Breast epithelium (tissue), 4 donors: ENCODE measurements around the gene WDR37. TPM values are rescaled to one million over a fixed set of nuclear protein-coding genes. Genes with fewer than 3 reads are reported as not detected.
A peak's percentile ranks its signal among the peaks of the same experiment; 100 is the strongest.

Source experiments
- DNase-seq, 2 donors: peaks; one replicate each; pipeline ENCODE4 v3.0.0-alpha.2; 2019; ENCODE audit warnings: low spot score in 2 of 2
- H3K27ac ChIP-seq, 2 donors: fragments of 200-600 bp; sonication (generic) in 1 of 2; one replicate each; pipeline ENCODE4 v1.5.1; 2016 to 2019; ENCODE audit warnings: mild to moderate bottlenecking in 1 of 2
- H3K27me3 ChIP-seq, 2 donors: fragments of 200-600 bp; sonication (generic) in 1 of 2; one replicate each; pipeline versions ENCODE4 v1.5.1 to v1.6.0; 2017 to 2019; ENCODE audit warnings: control low read depth in 1 of 2, mild to moderate bottlenecking in 1 of 2
- H3K36me3 ChIP-seq: fragments of 200-600 bp; one replicate; pipeline ENCODE4 v1.5.1; 2019
- H3K4me1 ChIP-seq, 2 donors: fragments of 200-600 bp; sonication (generic); one replicate each; pipeline ENCODE4 v1.5.1; 2016 to 2019; ENCODE audit warnings: control low read depth in 1 of 2
- H3K4me3 ChIP-seq, 3 donors: fragments of 200-600 bp; sonication (generic); 1 replicate in 2 of 3; 2 replicates in 1 of 3; pipeline ENCODE4 v1.5.1; 2016 to 2019; ENCODE audit warnings: mild to moderate bottlenecking in 3 of 3, moderate library complexity in 2 of 3
- H3K9me3 ChIP-seq, 2 donors: fragments of 200-600 bp; sonication (generic) in 1 of 2; one replicate each; pipeline ENCODE4 v1.5.1; 2016 to 2019; ENCODE audit warnings: control low read depth in 1 of 2
- POLR2A ChIP-seq: fragments of 450-650 bp; IDR thresholded peaks from one replicate; pipeline ENCODE4 v1.6.1; 2016; ENCODE audit warnings: antibody characterized with exemption, mild to moderate bottlenecking, moderate library complexity
- POLR2AphosphoS5 ChIP-seq, 3 donors: sonication (generic); formaldehyde crosslinking; IDR thresholded peaks; one replicate each; pipeline ENCODE4 v1.6.1; 2017; ENCODE audit warnings: antibody characterized with exemption in 3 of 3
- intact Hi-C: fragments of 100-400 bp; cut with DNase I; formaldehyde crosslinking; loops from one replicate; pipeline ENCODE4 v1.15.1; 2023; ENCODE audit warnings: low total_unique reads
- total RNA-seq, 3 donors: library from RNA; depleted of rRNA; stranded (reverse); fragments of >200 nt; gene quantifications; one replicate each; pipeline ENCODE4 v1.1.0, GENCODE V29; 2016
- TF ChIP-seq, protein P1 (sequence below), 3 donors: fragments of 450-650 bp; IDR thresholded peaks; one replicate each; pipeline ENCODE4 v1.5.1; 2016 to 2017; ENCODE audit warnings: antibody characterized with exemption in 3 of 3, mild to moderate bottlenecking in 3 of 3, moderate library complexity in 3 of 3

The WDR37 gene
- total RNA-seq, 3 donors from 2014 or later, result 13.9 to 18.0 (median 14.4) TPM

DNA sequence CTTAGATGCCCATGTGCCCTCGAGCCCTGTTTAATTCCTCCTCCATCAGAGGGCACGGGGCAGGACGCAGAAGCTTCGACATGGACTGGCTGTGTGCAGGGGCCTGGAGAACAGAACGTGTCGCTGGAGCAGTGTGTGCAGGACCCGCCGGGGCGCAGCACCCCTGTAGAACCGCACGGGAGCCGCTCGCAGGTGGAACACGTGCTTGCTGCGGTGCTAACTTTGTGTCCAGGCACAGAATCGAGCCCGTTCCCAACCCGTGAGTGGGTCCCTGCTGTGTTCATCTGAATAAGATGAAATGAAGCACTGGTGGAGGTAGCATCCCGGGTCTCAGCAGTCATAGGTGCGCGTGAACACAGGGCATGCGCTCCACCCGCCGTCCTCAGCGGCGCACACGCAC lies 116.9 kb downstream of the WDR37 start:
- Histone ChIP-seq H3K9me3 (no peaks in the 10 kb centered on the region), H3K4me3 (no peak overlapping the region), H3K4me1 (no peaks in the 10 kb centered on the region), H3K36me3 (no peaks in the 10 kb centered on the region), H3K27me3 (no peaks in the 10 kb centered on the region), H3K27ac (no peak overlapping the region)
- TF ChIP-seq POLR2AphosphoS5 (IDR thresholded peaks at IDR 0.05) (no peak), POLR2A (no peak)
- TF ChIP-seq, protein P1, sequence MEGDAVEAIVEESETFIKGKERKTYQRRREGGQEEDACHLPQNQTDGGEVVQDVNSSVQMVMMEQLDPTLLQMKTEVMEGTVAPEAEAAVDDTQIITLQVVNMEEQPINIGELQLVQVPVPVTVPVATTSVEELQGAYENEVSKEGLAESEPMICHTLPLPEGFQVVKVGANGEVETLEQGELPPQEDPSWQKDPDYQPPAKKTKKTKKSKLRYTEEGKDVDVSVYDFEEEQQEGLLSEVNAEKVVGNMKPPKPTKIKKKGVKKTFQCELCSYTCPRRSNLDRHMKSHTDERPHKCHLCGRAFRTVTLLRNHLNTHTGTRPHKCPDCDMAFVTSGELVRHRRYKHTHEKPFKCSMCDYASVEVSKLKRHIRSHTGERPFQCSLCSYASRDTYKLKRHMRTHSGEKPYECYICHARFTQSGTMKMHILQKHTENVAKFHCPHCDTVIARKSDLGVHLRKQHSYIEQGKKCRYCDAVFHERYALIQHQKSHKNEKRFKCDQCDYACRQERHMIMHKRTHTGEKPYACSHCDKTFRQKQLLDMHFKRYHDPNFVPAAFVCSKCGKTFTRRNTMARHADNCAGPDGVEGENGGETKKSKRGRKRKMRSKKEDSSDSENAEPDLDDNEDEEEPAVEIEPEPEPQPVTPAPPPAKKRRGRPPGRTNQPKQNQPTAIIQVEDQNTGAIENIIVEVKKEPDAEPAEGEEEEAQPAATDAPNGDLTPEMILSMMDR (IDR thresholded peaks at IDR 0.05), result no peak
- intact Hi-C loops, result no loop called here
- DNase-seq, result peak in 1 of 2 donors; percentile 17

DNA sequence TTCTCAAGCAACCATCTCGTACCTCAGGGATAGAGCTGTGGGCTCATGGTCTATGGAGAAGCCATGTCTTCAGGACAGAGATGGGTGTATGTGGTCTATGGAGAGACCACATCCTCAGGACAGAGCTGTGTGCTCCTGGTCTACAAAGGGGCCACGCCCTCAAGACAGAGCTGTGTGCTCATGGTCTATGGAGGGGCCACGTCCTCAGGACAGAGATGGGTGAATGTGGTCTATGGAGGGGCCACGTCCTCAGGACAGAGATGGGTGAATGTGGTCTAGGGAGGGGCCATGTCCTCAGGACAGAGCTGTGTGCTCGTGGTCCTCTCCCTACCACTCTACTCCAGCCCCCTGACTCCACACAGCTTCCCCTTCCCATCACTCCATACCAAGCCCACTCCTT lies 117.8 kb downstream of the WDR37 start:
- Histone ChIP-seq H3K36me3 (no peaks in the 10 kb centered on the region), H3K9me3 (no peaks in the 10 kb centered on the region), H3K27me3 (no peaks in the 10 kb centered on the region), H3K27ac (no peak overlapping the region), H3K4me1 (no peaks in the 10 kb centered on the region), H3K4me3 (no peak overlapping the region)
- TF ChIP-seq, protein P1 (IDR thresholded peaks at IDR 0.05), result no peak
- TF ChIP-seq POLR2A (no peak), POLR2AphosphoS5 (IDR thresholded peaks at IDR 0.05) (no peak)
- intact Hi-C loops, result no loop called here
- peak in 1 of 2 donors; percentile 1 for DNase-seq

DNA sequence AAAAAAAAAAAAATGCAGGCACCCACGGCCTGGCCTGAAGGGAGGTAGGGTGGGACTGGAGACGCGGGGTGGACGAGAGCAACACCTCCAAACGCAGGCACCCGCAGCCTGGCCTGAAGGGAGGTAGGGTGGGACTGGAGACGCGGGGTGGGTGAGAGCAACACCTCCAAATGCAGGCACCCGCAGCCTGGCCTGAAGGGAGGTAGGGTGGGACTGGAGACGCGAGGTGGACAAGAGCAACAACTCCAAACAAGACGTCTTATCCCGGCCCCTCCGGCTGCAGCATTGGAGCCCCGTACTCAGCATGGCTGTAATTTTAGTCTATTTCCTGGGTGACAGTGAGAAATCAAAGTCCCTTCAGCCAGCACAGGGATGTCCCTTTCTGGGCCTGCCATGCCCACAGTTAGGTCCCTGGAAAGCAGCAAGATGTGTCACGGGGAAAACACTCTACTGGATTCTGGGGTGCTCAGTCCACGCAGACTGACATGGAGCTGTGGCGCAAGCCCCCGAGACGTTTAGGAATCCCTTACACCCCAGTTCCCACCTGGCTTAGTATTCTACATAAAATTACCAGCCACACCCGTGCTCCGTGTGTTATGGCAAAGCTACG lies 119.9 kb downstream of the WDR37 start:
- Histone ChIP-seq H3K36me3 (no peaks in the 10 kb centered on the region), H3K27ac (no peak overlapping the region), H3K4me3 (no peak overlapping the region), H3K9me3 (no peaks in the 10 kb centered on the region), H3K27me3 (no peaks in the 10 kb centered on the region), H3K4me1 (no peaks in the 10 kb centered on the region)
- peak in 1 of 2 donors; percentile 28 for DNase-seq
- intact Hi-C loops, result no loop called here
- TF ChIP-seq, protein P1 (IDR thresholded peaks at IDR 0.05), result no peak
- TF ChIP-seq POLR2A (no peak), POLR2AphosphoS5 (IDR thresholded peaks at IDR 0.05) (no peak)

DNA sequence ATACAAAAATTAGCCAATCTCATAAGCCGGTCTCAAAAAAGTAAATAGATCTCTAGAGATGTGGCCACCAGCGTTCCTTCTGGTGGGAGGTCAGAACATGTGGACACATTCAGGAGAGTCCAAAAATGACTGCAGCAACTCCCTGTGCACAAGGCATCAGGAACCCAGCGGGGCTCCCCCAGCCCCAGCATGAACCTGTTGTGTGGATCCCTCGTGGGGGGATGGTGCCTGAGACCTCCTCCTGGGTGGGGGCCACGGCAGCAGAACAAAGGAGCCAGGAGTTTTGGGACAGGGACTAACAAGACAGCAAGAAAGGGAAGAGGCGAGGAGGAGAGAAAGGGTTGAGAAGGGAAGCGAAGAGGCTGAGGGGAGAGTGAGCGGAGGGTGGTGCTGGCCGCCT lies 121.8 kb downstream of the WDR37 start:
- H3K9me3 ChIP-seq, result no peaks in the 10 kb centered on the region
- no peak for TF ChIP-seq POLR2AphosphoS5 (IDR thresholded peaks at IDR 0.05)
- TF ChIP-seq, protein P1 (IDR thresholded peaks at IDR 0.05), result no peak
- TF ChIP-seq POLR2A, result no peak
- no peaks in the 10 kb centered on the region for H3K4me1 ChIP-seq
- H3K4me3 ChIP-seq, result no peak overlapping the region
- no peaks in the 10 kb centered on the region for H3K36me3 ChIP-seq
- DNase-seq, result peak in 1 of 2 donors; percentile 22
- H3K27me3 ChIP-seq, result no peaks in the 10 kb centered on the region
- no peak overlapping the region for H3K27ac ChIP-seq
- intact Hi-C loops, result no loop called here

DNA sequence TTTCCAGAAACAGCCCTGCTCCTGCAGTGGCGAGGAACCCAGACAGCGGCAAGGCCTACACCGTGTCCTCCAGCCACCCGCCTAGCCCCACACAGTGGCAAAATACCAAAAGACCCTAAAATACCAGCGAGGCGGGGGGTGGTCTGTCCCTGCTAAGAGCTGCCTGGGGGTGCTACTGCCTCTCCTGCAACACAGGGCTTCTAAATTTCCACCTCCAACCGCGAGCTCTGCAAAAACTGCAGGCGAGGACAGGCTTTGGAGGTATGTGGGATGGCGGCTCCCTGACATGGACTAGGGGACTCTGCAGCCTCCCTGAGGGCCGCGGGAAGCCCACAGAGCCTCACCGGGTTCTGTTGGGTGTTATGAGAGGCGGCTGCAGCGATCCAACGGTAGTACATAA lies 122.3 kb downstream of the WDR37 start:
- Histone ChIP-seq H3K36me3 (no peaks in the 10 kb centered on the region), H3K27ac (no peak overlapping the region), H3K9me3 (no peaks in the 10 kb centered on the region), H3K4me1 (no peaks in the 10 kb centered on the region), H3K27me3 (no peaks in the 10 kb centered on the region), H3K4me3 (no peak overlapping the region)
- DNase-seq, result peak in 1 of 2 donors; percentile 31
- intact Hi-C loops, result no loop called here
- TF ChIP-seq, protein P1 (IDR thresholded peaks at IDR 0.05), result no peak
- no peak for TF ChIP-seq POLR2A
- no peak for TF ChIP-seq POLR2AphosphoS5 (IDR thresholded peaks at IDR 0.05)
